Muscle layer of colon (tissue), 2 donors: ENCODE measurements around the gene CCDC158.

Experiments used
- H3K27ac ChIP-seq: one replicate; pipeline ENCODE4 v1.7.0; 2013; ENCODE audit warnings: low read depth, mild to moderate bottlenecking, low read length, moderate library complexity
- H3K27me3 ChIP-seq, 2 donors: one replicate each; pipeline ENCODE4 v1.7.0; 2013; ENCODE audit warnings: low read length in 2 of 2, mild to moderate bottlenecking in 2 of 2; ENCODE audit not compliant: insufficient read depth in 2 of 2, control insufficient read depth in 1 of 2
- H3K36me3 ChIP-seq: one replicate; pipeline ENCODE4 v1.7.0; 2013; ENCODE audit warnings: mild to moderate bottlenecking, low read length; ENCODE audit not compliant: insufficient read depth
- H3K4me1 ChIP-seq: one replicate; pipeline ENCODE4 v1.7.0; 2013; ENCODE audit warnings: mild to moderate bottlenecking, low read length; ENCODE audit not compliant: insufficient read depth
- H3K4me3 ChIP-seq, 2 donors: one replicate each; pipeline ENCODE4 v1.7.0; 2013; ENCODE audit warnings: low read length in 2 of 2, low read depth in 1 of 2, mild to moderate bottlenecking in 1 of 2, moderate library complexity in 1 of 2
- H3K9ac ChIP-seq: one replicate; pipeline ENCODE4 v1.7.0; 2013; ENCODE audit warnings: low read length
- H3K9me3 ChIP-seq: one replicate; pipeline ENCODE4 v1.7.0; 2013; ENCODE audit warnings: mild to moderate bottlenecking, low read length
- donor health status: abdominal sarcoma.
- donor health status: Adenocarcinoma of cecum.

Gene CCDC158

DNA sequence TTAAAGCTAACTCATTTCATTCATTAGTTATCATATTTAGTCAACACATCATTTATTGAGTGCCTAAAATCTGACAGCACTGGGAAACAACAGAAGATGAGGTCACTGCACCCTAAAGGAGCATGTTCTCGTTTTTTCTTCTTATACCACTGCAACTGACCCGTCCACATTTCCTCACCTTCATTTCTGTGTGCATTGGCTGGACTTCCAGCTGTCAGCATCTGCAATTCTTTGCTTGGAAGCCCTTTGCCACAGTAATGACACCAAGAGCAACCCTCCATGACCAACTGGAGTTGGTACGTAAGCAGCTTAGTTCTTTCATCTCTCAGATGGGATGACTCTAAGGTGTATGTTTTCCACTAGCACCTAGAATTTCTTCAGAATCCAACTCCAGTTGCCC, 27.3 kb upstream of the CCDC158 start:
- Histone ChIP-seq H3K9ac (no peak overlapping the region), H3K4me1 (no peaks in the 10 kb centered on the region), H3K4me3 (no peak overlapping the region), H3K27me3 (no peaks in the 10 kb centered on the region), H3K27ac (no peak overlapping the region), H3K36me3 (no peaks in the 10 kb centered on the region), H3K9me3 (no peaks in the 10 kb centered on the region)

GRCh38 chr4:76447393-76447851, 26.5 kb upstream of the CCDC158 start:
- H3K9me3 ChIP-seq = no peaks in the 10 kb centered on the region
- no peak overlapping the region for H3K9ac ChIP-seq
- H3K36me3 ChIP-seq = no peaks in the 10 kb centered on the region
- H3K4me1 ChIP-seq = no peaks in the 10 kb centered on the region
- no peak overlapping the region for H3K4me3 ChIP-seq
- no peaks in the 10 kb centered on the region for H3K27me3 ChIP-seq
- no peak overlapping the region for H3K27ac ChIP-seq

DNA sequence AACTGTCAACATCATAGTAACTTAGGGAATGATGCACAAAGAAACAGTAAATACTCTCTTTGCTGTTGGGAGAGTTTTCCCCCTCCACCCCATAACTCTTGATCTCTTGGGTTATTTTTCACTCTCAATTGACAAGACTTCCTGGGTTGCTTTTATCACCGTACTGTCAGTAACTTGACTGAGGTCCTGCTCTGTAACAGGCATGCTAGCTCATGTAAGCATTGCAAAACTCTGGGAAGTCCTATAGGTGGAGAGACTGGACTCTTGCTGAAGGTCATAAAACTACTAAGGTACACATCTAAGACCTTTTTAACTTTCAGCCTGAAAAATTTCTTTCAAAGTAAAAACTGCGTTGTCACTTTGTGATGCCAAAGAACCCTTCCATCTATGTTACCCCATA, 25.0 kb upstream of the CCDC158 start:
- Histone ChIP-seq H3K4me3 (no peak overlapping the region), H3K9me3 (no peaks in the 10 kb centered on the region), H3K9ac (no peak overlapping the region), H3K27me3 (no peaks in the 10 kb centered on the region), H3K36me3 (no peaks in the 10 kb centered on the region), H3K4me1 (no peaks in the 10 kb centered on the region), H3K27ac (no peak overlapping the region)

GRCh38 chr4:76443376-76443775, 22.4 kb upstream of the CCDC158 start:
- Histone ChIP-seq H3K9ac (no peak overlapping the region), H3K36me3 (no peaks in the 10 kb centered on the region), H3K4me1 (no peaks in the 10 kb centered on the region), H3K27ac (no peak overlapping the region), H3K27me3 (no peaks in the 10 kb centered on the region), H3K9me3 (no peaks in the 10 kb centered on the region), H3K4me3 (no peak overlapping the region)

- H3K4me1 ChIP-seq = no peaks in the 10 kb centered on the region
- H3K4me3 ChIP-seq = no peak overlapping the region
- no peaks in the 10 kb centered on the region for H3K9me3 ChIP-seq
- no peak overlapping the region for H3K27ac ChIP-seq
- H3K9ac ChIP-seq = no peak overlapping the region
- H3K36me3 ChIP-seq = no peaks in the 10 kb centered on the region
- H3K27me3 ChIP-seq = no peaks in the 10 kb centered on the region
Observed at GRCh38 chr4:76442807-76443206, 21.9 kb upstream of the CCDC158 start.

DNA sequence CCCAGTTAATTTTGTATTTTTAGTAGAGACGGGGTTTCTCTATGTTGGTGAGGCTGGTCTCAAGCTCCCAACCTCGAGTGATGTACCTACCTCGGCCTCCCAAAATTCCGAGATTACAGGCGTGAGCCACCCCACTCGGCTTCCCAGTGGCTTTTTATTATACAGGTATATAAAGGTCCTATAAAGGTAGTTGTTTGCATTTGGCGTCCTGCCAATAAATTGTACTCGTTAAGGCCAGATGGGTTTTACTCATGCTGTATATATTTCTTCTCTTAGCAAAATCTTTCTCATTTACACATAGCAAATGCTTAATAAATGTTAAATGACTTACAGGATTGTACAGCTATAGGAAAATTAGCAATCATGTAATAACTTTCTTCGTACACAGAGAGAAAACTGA, 20.9 kb upstream of the CCDC158 start:
- no peaks in the 10 kb centered on the region for H3K36me3 ChIP-seq
- no peak overlapping the region for H3K9ac ChIP-seq
- H3K4me3 ChIP-seq = no peak overlapping the region
- H3K27me3 ChIP-seq = no peaks in the 10 kb centered on the region
- H3K27ac ChIP-seq = no peak overlapping the region
- no peaks in the 10 kb centered on the region for H3K4me1 ChIP-seq
- no peaks in the 10 kb centered on the region for H3K9me3 ChIP-seq

GRCh38 chr4:76439491-76439890, 18.6 kb upstream of the CCDC158 start:
- Histone ChIP-seq H3K27me3 (no peaks in the 10 kb centered on the region), H3K9me3 (no peaks in the 10 kb centered on the region), H3K36me3 (no peaks in the 10 kb centered on the region), H3K27ac (no peak overlapping the region), H3K4me1 (no peaks in the 10 kb centered on the region), H3K4me3 (no peak overlapping the region), H3K9ac (no peak overlapping the region)

DNA sequence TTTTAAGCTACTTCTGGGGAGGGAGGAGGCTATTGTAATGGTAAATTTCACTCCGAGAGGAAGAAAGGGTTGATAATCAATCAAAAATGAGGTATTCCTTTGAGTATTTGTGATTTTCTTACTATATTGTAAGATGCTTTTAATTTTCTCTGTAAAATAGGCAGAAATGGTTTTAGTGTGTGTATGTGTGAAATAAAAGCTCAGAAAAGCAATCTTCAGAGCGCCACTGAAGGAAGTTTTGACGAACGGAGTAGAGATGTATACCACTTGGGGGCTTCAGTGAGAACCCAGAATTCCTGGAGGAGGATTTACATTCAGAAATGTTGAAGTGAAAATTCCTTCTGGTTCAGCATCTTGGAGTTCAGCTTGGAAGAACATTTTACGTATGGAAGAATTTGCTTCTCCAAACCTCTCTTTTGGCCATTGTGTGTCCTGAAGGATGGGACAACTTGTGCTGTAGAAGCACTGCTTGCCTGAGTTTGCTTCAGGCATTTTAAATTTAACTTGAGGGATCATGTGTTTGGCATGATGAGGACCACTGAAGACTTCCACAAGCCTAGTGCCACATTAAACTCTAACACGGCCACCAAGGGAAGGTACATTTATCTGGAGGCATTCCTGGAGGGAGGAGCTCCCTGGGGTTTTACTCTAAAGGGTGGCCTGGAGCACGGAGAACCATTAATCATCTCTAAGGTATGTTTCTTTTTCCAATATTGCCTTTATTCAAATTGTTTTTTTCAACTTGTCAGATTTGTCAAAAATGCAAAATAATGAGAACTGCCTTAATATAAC, 14.8 kb upstream of the CCDC158 start:
- no peaks in the 10 kb centered on the region for H3K36me3 ChIP-seq
- H3K27ac ChIP-seq = no peak overlapping the region
- H3K9me3 ChIP-seq = no peaks in the 10 kb centered on the region
- H3K4me1 ChIP-seq = no peaks in the 10 kb centered on the region
- H3K9ac ChIP-seq = no peak overlapping the region
- peak overlapping the region in 1 of 2 donors; percentile 28 for H3K4me3 ChIP-seq
- H3K27me3 ChIP-seq = no peaks in the 10 kb centered on the region

DNA sequence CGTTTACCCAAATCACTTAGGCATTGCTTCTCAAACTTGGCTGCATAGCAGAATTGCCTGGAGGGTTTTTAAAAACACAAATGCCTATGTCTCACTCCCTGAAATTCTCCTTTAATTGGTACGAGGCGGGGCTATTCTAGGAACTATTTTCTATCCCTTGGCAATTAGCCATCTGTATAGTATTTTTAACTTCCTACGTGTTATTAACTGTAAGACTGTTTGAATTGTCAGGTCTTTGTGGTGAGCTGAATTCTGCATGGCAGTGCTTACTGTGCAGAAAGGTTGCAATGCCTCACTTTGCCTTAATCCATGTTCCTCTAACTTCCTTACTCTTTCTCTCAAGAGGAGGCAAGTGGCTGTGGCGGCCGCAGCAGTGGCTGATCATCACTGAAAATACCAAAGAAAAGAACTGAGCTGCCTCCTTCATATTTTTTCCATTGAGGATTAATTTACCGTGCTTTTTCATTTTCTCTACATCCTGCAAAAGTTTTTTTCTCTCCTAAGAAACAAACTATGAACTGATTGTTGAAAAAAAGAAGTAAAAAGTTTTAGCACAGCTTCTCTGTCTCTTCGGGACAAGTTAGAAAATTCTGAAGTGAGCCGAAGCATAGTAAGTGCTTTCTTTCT, 14.1 kb upstream of the CCDC158 start, which contains the start of gene SHROOM3:
TSS of gene SHROOM3 (plus strand) at position 329 of the 627 bp plus-strand sequence. CDS start 824 bp downstream, outside the sequence.
- Histone ChIP-seq H3K4me3 (peak within 1 kb of the TSS in 1 of 2 donors; percentile 28), H3K9me3 (no peaks in the 10 kb centered on the region), H3K9ac (no peak within 1 kb of the TSS), H3K27ac (no peak within 1 kb of the TSS), H3K4me1 (no peaks in the 10 kb centered on the region), H3K27me3 (no peaks in the 10 kb centered on the region), H3K36me3 (no peaks in the 10 kb centered on the region)

- Histone ChIP-seq H3K36me3 (no peaks in the 10 kb centered on the region), H3K4me3 (no peak overlapping the region), H3K27ac (no peak overlapping the region), H3K27me3 (no peaks in the 10 kb centered on the region), H3K9ac (no peak overlapping the region), H3K9me3 (no peaks in the 10 kb centered on the region), H3K4me1 (no peaks in the 10 kb centered on the region)
Observed at GRCh38 chr4:76430519-76431388, 9.8 kb upstream of the CCDC158 start.

GRCh38 chr4:76429636-76430035, 8.7 kb upstream of the CCDC158 start:
- Histone ChIP-seq H3K4me3 (no peak overlapping the region), H3K9ac (no peak overlapping the region), H3K4me1 (no peaks in the 10 kb centered on the region), H3K27ac (no peak overlapping the region), H3K27me3 (no peaks in the 10 kb centered on the region), H3K36me3 (no peaks in the 10 kb centered on the region), H3K9me3 (no peaks in the 10 kb centered on the region)
